A549 (cell line): Measurements from ENCODE around the gene RANBP9.

Source experiments
- CTCF ChIP-seq: fragments of >200 bp; sonication (Bioruptor Twin); formaldehyde crosslinking; IDR thresholded peaks from 3 replicates; pipeline ENCODE4 v1.5.1; 2016
- EHMT2 ChIP-seq: fragments of 200-600 bp; sonication (generic); IDR thresholded peaks from 2 replicates; pipeline ENCODE4 v1.6.1; 2016; ENCODE audit warnings: antibody characterized with exemption, low read depth, mild to moderate bottlenecking, moderate library complexity
- ELK1 ChIP-seq: fragments of 150-350 bp; IDR thresholded peaks from 2 replicates; pipeline ENCODE4 v1.6.1; 2014; ENCODE audit warnings: low read depth, mild to moderate bottlenecking, low read length
- EP300 ChIP-seq, 2 experiments: fragments of >200 bp; sonication (Bioruptor Twin); formaldehyde crosslinking; IDR thresholded peaks; 2 replicates in 1 of 2; 3 replicates in 1 of 2; pipeline ENCODE4 v1.6.1; 2016 to 2017
- MAX ChIP-seq: IDR thresholded peaks from 2 replicates; pipeline ENCODE4 v1.6.1; 2012
- NPAS2 ChIP-seq: fragments of 250-450 bp; sonication (Bioruptor Pico); IDR thresholded peaks from 2 replicates; pipeline ENCODE4 v1.8.0; 2022; ENCODE audit warnings: mild to moderate bottlenecking, moderate library complexity, borderline replicate concordance
- POLR2A ChIP-seq: IDR thresholded peaks from 2 replicates; pipeline ENCODE4 v1.6.1; 2012; ENCODE audit warnings: mild to moderate bottlenecking, low read length
- RAD21 ChIP-seq, 2 experiments: fragments of >200 bp in 1 of 2; sonication (Bioruptor Twin) in 1 of 2; formaldehyde crosslinking in 1 of 2; IDR thresholded peaks in 1 of 2; conservative IDR thresholded peaks in 1 of 2; 2 replicates in 1 of 2; 3 replicates in 1 of 2; pipeline ENCODE4 v1.6.1; 2012 to 2018; ENCODE audit warnings: inconsistent platforms in 1 of 2
- RCOR1 ChIP-seq: fragments of 150-350 bp; IDR thresholded peaks from 2 replicates; pipeline ENCODE4 v1.6.1; 2014; ENCODE audit warnings: antibody characterized with exemption, low read length, low read depth
- REST ChIP-seq: fragments of 200-600 bp; sonication (generic); IDR thresholded peaks from 2 replicates; pipeline ENCODE4 v1.6.1; 2016; ENCODE audit warnings: antibody characterized with exemption, mild to moderate bottlenecking, moderate library complexity

- no peak for TF ChIP-seq RCOR1
- no peak for TF ChIP-seq EP300 (IDR thresholded peaks at IDR 0.05)
- no peak; the same call in 1 of the 3 replicates for TF ChIP-seq CTCF
- no peak for TF ChIP-seq POLR2A
- no peak for TF ChIP-seq REST
- no peak for TF ChIP-seq EHMT2
- no peak; the same call in 1 of the 2 replicates for TF ChIP-seq MAX
- no peak for TF ChIP-seq NPAS2
- no peak for TF ChIP-seq RAD21 (conservative IDR thresholded peaks at IDR 0.05 in 1 of 2, IDR thresholded peaks at IDR 0.05 in 1 of 2)
- TF ChIP-seq ELK1 = no peak
These were observed 307 bp downstream of the RANBP9 start for GRCh38 chr6:13711324-13711732.
